Muscle layer of colon (tissue), 2 donors: ENCODE measurements around the gene PSMB10.

ENCODE experiments used
- H3K27ac ChIP-seq: one replicate; pipeline ENCODE4 v1.7.0; 2013; ENCODE audit warnings: low read depth, mild to moderate bottlenecking, low read length, moderate library complexity
- H3K27me3 ChIP-seq, 2 donors: one replicate each; pipeline ENCODE4 v1.7.0; 2013; ENCODE audit warnings: low read length in 2 of 2, mild to moderate bottlenecking in 2 of 2; ENCODE audit not compliant: insufficient read depth in 2 of 2, control insufficient read depth in 1 of 2
- H3K36me3 ChIP-seq: one replicate; pipeline ENCODE4 v1.7.0; 2013; ENCODE audit warnings: mild to moderate bottlenecking, low read length; ENCODE audit not compliant: insufficient read depth
- H3K4me1 ChIP-seq: one replicate; pipeline ENCODE4 v1.7.0; 2013; ENCODE audit warnings: mild to moderate bottlenecking, low read length; ENCODE audit not compliant: insufficient read depth
- H3K4me3 ChIP-seq, 2 donors: one replicate each; pipeline ENCODE4 v1.7.0; 2013; ENCODE audit warnings: low read length in 2 of 2, low read depth in 1 of 2, mild to moderate bottlenecking in 1 of 2, moderate library complexity in 1 of 2
- H3K9ac ChIP-seq: one replicate; pipeline ENCODE4 v1.7.0; 2013; ENCODE audit warnings: low read length
- H3K9me3 ChIP-seq: one replicate; pipeline ENCODE4 v1.7.0; 2013; ENCODE audit warnings: mild to moderate bottlenecking, low read length
- donor health status: abdominal sarcoma.
- donor health status: Adenocarcinoma of cecum.

PSMB10 gene

DNA sequence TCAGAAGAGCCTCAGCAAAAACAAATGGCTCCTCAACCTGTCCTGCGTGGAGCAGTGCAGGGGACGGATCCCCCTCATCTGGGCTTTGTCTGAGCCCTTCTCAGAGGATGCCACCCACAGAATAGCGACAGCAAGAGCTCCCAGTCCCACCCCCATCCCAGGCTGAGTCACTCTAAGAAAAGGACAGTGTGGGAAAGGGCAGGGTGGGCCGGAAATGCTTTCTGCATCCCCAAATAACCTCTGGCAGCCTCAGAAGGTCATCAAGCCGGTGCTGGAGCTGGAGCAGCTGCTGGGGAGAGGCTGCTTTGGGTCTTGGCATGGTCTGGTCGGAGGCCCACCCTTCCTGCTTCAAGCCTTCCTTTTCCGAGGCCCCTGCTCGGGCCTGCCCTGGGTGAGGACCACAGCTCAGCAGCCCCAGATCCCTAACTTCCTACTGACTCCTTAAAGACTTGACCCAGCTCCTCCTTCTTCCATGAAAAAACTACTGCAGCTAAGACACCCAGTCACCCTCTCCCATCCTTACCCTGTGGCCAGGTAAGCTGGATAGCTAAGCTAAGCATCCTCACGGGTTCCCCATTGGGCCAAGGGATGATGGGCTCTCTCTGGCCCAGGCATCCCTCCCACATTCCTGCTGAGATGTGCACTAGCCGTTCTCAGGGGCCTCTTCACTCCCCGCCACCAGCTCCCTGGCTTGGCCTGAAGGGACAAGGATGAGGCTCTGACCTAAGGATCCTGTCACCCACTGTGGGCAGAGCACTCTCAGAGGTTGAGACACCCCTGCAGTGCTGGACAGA, 23.1 kb upstream of the PSMB10 start:
- no peaks in the 10 kb centered on the region for H3K27me3 ChIP-seq
- H3K9ac ChIP-seq: no peak overlapping the region
- H3K27ac ChIP-seq: peak overlapping the region; percentile 14
- peaks cover 29% of the 10 kb centered on the region for H3K4me1 ChIP-seq
- H3K4me3 ChIP-seq: no peak overlapping the region
- no peaks in the 10 kb centered on the region for H3K9me3 ChIP-seq
- peaks cover 67% of the 10 kb centered on the region for H3K36me3 ChIP-seq

DNA sequence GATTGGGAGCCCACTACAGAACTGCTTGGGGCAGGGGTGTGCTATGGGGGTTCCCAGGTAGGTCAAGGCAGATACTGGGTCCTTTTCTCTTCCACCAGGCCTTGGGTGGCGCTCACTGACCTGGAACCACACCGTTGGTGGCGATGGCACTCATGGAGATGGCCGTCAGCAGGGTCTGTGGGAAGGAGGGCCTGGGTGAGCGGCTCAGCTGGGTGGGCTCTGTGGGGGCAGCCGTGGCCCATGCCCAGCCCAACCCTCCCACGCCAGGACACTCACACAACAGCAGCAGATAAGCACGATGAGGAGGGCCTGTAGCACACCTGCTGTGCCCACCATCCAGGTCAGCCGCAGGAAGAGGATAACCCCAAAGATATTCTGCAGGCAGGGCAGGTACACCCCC, 21.0 kb upstream of the PSMB10 start:
- Histone ChIP-seq H3K27ac (no peak overlapping the region), H3K9me3 (no peaks in the 10 kb centered on the region), H3K36me3 (peaks cover 73% of the 10 kb centered on the region), H3K4me3 (no peak overlapping the region), H3K9ac (no peak overlapping the region), H3K27me3 (no peaks in the 10 kb centered on the region), H3K4me1 (peaks cover 10% of the 10 kb centered on the region)

DNA sequence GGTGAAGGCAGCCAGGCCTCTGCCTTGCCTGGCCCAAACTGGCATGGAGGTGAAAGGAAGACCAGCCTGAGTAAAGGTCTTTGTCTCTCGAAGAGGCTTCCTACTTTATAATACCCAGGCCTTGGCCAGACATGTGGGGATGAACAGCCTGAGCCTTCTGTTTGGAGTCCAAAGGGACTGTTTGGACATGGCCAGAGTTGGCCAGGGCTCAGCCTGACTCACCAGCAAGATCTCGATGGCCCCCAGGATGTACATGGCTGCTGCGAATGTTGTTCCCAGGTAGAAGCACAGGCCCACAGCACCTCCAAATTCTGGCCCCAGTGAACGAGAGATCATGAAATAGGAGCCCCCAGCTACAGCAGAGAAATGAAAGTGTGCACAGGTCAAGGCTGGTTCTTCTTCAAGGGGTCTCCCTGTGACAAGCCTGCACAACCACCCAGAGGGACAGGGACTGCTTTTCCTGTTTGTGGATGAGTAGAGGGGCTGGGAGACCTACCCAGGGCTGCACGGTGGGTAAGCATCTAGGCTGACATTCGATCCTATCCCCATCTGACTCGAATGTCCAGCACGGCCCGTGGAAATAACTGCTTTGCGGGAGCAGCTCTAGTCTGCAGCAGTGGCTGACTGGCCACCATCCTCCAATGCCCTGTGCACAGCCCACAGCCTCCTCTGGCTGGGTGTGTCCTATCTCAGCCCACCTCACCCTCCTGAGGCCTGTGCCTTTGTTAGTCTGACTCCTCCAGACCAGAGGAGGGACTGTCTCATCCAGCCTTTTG, 18.0 kb upstream of the PSMB10 start:
- peaks cover 72% of the 10 kb centered on the region for H3K36me3 ChIP-seq
- H3K9me3 ChIP-seq: no peaks in the 10 kb centered on the region
- H3K4me3 ChIP-seq: no peak overlapping the region
- H3K4me1 ChIP-seq: peaks cover 23% of the 10 kb centered on the region
- H3K9ac ChIP-seq: no peak overlapping the region
- H3K27ac ChIP-seq: no peak overlapping the region
- no peaks in the 10 kb centered on the region for H3K27me3 ChIP-seq

DNA sequence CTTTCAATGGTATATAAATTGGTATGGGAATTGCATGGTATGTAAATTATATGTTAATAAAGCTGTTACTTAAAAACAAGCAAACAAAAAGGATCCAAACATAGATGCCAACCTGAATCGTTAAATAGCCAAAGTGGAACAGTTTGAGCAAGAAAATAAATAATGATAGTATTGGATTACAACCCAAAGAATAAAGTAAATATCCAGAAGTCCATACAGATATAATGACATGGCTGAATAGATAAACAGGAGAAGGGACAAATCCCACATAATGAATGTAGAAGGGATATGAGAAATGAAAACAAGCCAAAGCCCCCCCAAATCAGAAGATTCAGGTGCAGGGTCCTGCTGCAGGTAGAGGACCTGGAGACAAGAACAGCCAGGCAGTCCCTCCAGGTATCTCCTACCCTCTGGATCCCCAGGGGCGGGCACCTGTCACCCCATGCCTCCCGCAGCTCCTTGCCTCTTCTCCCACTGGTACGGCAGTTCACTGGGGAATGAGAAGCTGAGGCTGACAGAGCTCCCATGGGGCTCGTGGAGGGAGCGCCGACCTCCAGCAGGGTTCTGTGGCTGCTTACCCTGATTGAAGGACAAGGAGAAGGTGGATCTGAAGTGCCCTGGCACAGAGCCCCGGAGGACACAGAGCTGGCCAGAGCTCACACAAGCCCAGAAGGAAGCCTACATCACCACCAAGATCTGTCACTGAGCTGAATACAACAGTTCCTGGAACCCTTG, 17.2 kb upstream of the PSMB10 start:
- H3K27me3 ChIP-seq: no peaks in the 10 kb centered on the region
- no peak overlapping the region for H3K27ac ChIP-seq
- H3K9me3 ChIP-seq: no peaks in the 10 kb centered on the region
- peaks cover 15% of the 10 kb centered on the region for H3K4me1 ChIP-seq
- no peak overlapping the region for H3K9ac ChIP-seq
- H3K4me3 ChIP-seq: no peak overlapping the region
- peaks cover 71% of the 10 kb centered on the region for H3K36me3 ChIP-seq

DNA sequence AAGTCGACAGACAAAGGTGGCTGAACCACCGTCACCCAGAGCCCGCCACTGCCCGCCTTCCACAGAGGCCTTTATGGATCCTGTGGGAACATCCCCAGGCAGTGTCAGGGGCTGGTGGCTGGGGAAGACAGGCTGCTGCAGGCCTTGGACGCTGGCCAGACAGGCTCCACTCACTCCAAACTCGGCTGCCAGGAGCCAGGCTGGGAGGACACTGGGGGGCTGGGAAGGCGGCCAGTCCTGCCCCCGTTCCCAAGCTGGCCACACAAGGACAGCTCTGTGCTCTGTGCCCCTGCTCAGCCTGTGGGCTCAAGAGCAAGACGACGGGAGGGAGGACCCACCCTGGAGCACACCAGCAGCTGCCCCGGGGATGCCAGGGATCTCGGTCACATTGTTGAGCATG, 14.8 kb upstream of the PSMB10 start:
- Histone ChIP-seq H3K4me1 (peaks cover 13% of the 10 kb centered on the region), H3K27me3 (no peaks in the 10 kb centered on the region), H3K9me3 (no peaks in the 10 kb centered on the region), H3K4me3 (no peak overlapping the region), H3K36me3 (peaks cover 80% of the 10 kb centered on the region), H3K27ac (peak overlapping the region; percentile 24), H3K9ac (no peak overlapping the region)

DNA sequence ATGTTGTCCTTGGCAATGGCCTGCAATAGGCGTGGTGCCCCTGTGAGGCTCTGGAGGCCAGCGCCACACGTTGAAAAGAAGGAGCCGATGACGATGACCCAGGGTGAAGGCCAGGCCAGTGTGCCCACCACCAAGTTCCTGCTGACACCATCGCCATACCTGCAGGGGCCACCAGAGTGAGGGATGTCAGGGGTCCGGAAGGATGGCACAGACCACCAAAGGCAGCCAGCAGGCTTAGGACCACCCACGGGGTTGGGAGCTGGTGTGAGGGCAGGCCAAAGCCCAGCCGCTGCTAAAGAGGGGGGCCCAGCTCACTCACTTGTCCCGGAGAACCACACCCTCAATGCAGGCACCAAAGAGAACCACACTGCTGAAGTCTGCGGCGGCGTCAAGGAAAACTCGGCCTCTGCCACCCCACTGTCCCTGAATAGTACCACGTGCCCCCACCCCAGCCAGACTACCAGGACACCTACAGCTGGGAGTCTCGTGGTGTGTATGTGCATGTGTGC, 13.7 kb upstream of the PSMB10 start:
- Histone ChIP-seq H3K9me3 (no peaks in the 10 kb centered on the region), H3K27ac (no peak overlapping the region), H3K9ac (no peak overlapping the region), H3K4me1 (peaks cover 14% of the 10 kb centered on the region), H3K36me3 (peaks cover 90% of the 10 kb centered on the region), H3K27me3 (no peaks in the 10 kb centered on the region), H3K4me3 (no peak overlapping the region)

DNA sequence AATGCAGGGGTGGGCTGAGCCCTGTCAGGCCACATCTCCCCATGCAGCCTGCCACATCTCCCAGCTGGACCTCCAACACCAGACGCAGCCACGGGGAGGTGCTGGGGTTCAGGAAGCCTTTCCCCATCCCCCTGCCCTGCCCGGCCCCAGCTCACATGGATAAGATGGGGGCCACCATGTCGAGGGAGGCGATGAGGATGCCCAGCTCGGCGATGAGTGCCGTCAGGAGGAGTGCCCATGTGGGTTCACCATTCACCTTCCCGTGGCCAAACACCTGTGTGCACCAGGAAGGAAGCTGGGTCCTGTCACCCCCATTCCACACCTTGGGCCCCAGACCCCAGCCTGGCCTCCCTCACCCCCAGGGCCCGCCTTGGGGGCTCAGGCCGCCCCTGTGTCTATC, 13.0 kb upstream of the PSMB10 start:
- Histone ChIP-seq H3K4me1 (peaks cover 22% of the 10 kb centered on the region), H3K27ac (no peak overlapping the region)

DNA sequence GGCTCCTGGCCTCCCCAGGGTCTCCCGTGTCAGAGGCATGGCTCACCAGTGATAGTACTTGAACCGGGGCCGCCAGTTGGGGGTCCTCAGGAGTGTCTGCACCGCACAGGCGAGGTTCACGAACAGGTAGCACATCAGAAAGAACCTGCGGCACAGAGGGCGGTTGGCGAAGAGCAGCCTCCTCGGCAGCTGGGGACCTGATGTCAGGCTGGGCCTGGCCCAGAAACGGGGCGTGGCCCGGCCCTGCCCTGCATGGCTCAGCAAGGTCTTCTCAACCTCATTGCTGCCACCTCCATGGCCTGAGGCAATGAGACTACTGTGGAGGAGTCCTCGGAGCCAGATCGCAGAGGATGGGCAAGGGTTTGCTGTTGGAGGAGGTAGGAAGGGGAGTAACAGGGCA, 11.4 kb upstream of the PSMB10 start:
- no peaks in the 10 kb centered on the region for H3K27me3 ChIP-seq
- peaks cover 38% of the 10 kb centered on the region for H3K4me1 ChIP-seq
- H3K9me3 ChIP-seq: no peaks in the 10 kb centered on the region
- no peak overlapping the region for H3K9ac ChIP-seq
- H3K27ac ChIP-seq: no peak overlapping the region
- H3K36me3 ChIP-seq: peaks cover 85% of the 10 kb centered on the region
- no peak overlapping the region for H3K4me3 ChIP-seq

More for the DNA sequence above, 13.0 kb upstream of the PSMB10 start:
- Histone ChIP-seq H3K9me3 (no peaks in the 10 kb centered on the region), H3K9ac (no peak overlapping the region), H3K27me3 (no peaks in the 10 kb centered on the region), H3K36me3 (peaks cover 90% of the 10 kb centered on the region), H3K4me3 (no peak overlapping the region)

DNA sequence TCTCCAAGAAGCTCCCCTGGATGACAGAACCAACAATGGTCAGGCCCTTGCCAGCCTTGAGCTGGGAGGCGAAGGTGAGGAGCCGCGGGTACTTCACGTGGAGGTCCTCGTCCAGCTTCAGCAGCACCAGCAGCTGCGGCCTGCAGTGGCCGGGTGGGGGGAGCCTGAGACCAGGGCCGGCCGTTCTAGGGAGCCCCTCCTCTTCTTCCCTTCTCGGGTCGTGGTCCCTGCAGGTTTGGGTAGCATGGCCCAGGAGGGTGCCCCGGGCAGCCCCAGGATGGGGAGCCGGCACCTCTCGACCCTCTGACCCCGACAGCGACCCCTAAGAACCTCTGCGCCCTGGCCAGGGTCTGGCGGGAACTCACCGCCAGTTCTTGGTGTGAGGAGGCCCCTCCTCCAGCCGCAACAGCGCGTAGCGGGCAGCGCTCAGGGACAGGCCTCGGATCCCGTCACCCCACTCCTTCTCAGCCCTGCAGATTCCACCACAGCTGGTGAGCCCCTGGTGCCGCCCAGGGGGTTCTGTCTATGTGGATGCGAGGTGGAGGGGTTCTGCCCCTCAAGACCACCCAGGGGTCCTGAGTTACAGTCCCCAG, 10.4 kb upstream of the PSMB10 start:
- H3K9ac ChIP-seq: no peak overlapping the region
- H3K4me1 ChIP-seq: peaks cover 42% of the 10 kb centered on the region
- H3K4me3 ChIP-seq: no peak overlapping the region
- peaks cover 85% of the 10 kb centered on the region for H3K36me3 ChIP-seq
- H3K9me3 ChIP-seq: no peaks in the 10 kb centered on the region
- H3K27ac ChIP-seq: no peak overlapping the region
- no peaks in the 10 kb centered on the region for H3K27me3 ChIP-seq

DNA sequence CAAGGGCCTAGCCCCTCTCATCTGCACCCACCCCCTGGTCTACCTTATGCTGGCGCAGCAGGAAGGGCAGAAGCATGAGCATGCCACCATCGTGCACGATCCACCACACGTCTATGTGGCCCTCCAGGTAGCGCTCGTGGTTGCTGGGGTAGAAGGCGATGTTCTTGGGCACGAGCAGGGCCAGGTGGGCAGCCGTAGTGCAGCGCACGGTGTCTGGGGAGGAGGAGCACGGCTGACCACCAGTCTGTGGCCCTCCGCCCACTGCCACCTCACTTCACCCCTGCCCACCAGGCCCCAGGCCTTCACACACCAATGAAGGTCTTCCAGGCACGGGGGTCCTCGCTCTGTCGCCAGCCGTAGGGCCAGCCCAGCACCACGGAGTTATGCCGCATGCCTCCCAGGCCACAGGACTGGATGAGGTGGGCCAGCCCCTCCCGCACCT, 9.5 kb upstream of the PSMB10 start:
- peaks cover 33% of the 10 kb centered on the region for H3K4me1 ChIP-seq
- no peak overlapping the region for H3K27ac ChIP-seq
- H3K36me3 ChIP-seq: peaks cover 75% of the 10 kb centered on the region
- H3K9ac ChIP-seq: no peak overlapping the region
- H3K27me3 ChIP-seq: no peaks in the 10 kb centered on the region
- H3K4me3 ChIP-seq: no peak overlapping the region
- H3K9me3 ChIP-seq: no peaks in the 10 kb centered on the region
